Activated T-helper 17 cell treated with anti-CD3 and anti-CD28 coated beads, Interleukin-2, amount 50 U/mL, for 72 hours (primary cell): ENCODE results near the gene GLDN. TPM values are rescaled to one million over a fixed set of nuclear protein-coding genes. Genes with fewer than 3 reads are reported as not detected.

Experiments used
- ATAC-seq: fragments of 150-1000 bp; cut with Tn5 transposase; replicated peaks from 2 replicates; pipeline ENCODE4 v1.10.0; 2021; ENCODE audit warnings: mild to moderate bottlenecking, moderate library complexity
- H3K27ac Mint-ChIP-seq: one replicate; pipeline ENCODE4 v1.8.0; 2022; ENCODE audit warnings: mixed read lengths
- H3K27me3 Mint-ChIP-seq: one replicate; pipeline ENCODE4 v1.8.0; 2022; ENCODE audit warnings: mixed read lengths
- H3K36me3 Mint-ChIP-seq: one replicate; pipeline ENCODE4 v1.8.0; 2022; ENCODE audit warnings: low read depth, mild to moderate bottlenecking, mixed read lengths
- H3K4me1 Mint-ChIP-seq: one replicate; pipeline ENCODE4 v1.8.0; 2022; ENCODE audit warnings: mixed read lengths
- H3K4me3 Mint-ChIP-seq: one replicate; pipeline ENCODE4 v1.8.0; 2022; ENCODE audit warnings: mild to moderate bottlenecking, mixed read lengths
- H3K9me3 Mint-ChIP-seq: one replicate; pipeline ENCODE4 v1.8.0; 2022; ENCODE audit warnings: mixed read lengths
- total RNA-seq, 2 donors: library from RNA; stranded (reverse); gene quantifications; one replicate each; pipeline ENCODE4 v1.2.3, GENCODE V29; 2022

The GLDN gene
- total RNA-seq, 2 donors from 2014 or later, result not detected

DNA sequence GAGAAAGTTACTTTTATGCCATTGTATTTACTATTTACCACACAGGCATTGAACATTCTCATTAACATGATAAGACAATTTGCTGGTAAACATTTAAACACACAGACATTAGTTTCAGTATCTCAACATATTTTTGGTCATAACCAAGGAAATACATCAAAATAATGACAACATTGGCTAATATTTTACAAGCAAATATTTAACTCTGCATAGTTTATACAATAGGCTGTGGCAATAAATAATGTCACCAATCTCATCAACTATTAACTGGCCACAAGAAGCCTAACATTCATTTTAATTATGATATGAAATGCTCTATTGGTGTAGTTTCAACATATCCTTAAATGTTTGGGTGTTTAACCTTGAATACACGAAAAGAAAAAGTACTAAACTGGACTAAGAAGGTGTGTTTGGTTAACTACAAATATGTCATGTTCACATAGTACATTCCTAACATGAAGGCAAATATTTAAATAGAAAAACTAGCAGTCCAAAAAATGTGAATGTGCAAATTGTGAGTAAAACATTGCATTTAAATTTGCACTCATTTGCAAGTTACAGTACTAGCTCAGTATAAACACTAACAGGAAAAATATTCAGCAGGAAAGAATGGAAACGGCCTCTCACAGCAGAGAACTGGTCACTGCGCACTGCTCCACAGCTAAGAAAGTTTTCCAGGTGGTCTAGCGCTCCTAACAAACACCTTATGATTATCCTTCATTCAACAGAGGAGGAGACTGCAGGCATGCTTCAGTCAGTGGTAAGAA lies 106.6 kb downstream of the GLDN start:
- no peak for ATAC-seq
- Mint-ChIP-seq H3K4me3 (no peak overlapping the region), H3K27me3 (no peaks in the 10 kb centered on the region), H3K9me3 (no peaks in the 10 kb centered on the region), H3K36me3 (peaks cover 7% of the 10 kb centered on the region), H3K4me1 (no peaks in the 10 kb centered on the region), H3K27ac (no peak overlapping the region)

DNA sequence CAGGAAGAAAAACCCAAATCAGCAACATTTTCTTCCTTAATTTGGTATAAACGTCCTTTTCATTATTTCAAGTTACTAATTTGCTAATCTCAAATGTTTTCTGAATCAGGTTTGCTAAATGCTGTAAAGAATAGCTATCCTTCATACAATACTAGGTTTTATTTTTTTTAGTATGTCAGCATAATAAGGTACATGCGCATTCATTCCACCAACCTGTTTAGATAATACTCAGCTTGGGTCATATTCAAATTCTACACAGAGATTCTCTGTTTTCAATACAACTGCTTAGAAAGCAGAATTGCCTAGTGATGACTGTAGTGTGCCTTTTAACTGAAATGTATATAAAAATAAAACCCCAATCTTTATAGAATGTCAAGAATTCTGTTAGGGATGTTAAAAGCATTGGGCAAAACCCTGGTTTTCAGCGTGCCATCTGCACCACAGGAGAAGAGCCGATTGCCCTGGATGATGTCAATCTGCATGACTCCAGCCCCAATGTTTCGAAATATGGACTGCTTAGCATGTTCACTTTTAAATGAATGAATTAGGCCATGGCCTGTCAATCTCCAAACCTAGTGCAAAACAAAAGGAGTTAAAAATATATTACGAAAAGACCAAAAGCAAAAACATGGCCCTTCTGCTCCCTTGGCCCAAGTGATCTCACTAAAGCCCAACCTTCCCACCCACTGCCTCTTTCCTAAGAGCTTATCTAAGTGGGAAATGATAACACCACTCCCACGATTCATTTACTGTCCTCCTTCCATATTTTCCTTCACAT lies 107.4 kb downstream of the GLDN start:
- H3K4me3 Mint-ChIP-seq, result no peak overlapping the region
- no peak overlapping the region for H3K27ac Mint-ChIP-seq
- no peaks in the 10 kb centered on the region for H3K27me3 Mint-ChIP-seq
- no peak for ATAC-seq
- H3K4me1 Mint-ChIP-seq, result no peaks in the 10 kb centered on the region
- H3K36me3 Mint-ChIP-seq, result peaks cover 7% of the 10 kb centered on the region
- H3K9me3 Mint-ChIP-seq, result no peaks in the 10 kb centered on the region

DNA sequence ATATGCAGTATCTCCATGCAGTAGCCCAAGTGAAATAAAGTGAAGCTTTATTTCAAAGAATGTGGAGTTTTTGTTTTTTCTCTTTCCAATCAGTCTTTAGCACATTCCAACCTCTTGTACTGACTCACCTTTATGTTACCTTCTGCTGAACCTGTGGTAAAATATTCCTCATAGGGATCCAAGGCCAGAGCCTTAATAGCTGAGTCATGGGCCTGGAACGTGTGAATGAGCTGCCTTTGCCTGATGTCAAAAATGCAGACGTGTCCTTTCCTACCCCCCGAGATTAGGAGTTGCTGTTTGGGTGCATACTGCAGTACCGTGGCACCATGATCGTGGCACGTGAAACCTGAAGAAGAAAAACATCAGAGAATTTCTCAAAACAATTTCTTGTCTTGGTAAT lies 108.5 kb downstream of the GLDN start:
- Mint-ChIP-seq H3K27ac (no peak overlapping the region), H3K4me1 (no peaks in the 10 kb centered on the region), H3K4me3 (no peak overlapping the region), H3K9me3 (no peaks in the 10 kb centered on the region), H3K36me3 (peaks cover 7% of the 10 kb centered on the region), H3K27me3 (no peaks in the 10 kb centered on the region)
- ATAC-seq, result no peak

Other genes with a start within 250 kb of the GLDN start
- gene TNFAIP8L3, start 246.7 kb upstream of the GLDN start, total RNA-seq, result not detected
- gene CYP19A1, start 3.1 kb upstream of the GLDN start, total RNA-seq, result under 1 TPM; 0.71 to 0.79 TPM